WTC11 (cell line): Measurements from ENCODE around the gene NSD1.

Source experiments
- PREB ChIP-seq: sonication (generic); formaldehyde crosslinking; IDR thresholded peaks from 2 replicates; pipeline ENCODE4 v1.8.1; 2022; ENCODE audit warnings: mild to moderate bottlenecking, missing genetic modification reagents, moderate library complexity, borderline replicate concordance
- TEAD1 ChIP-seq: sonication (generic); formaldehyde crosslinking; IDR thresholded peaks from 2 replicates; pipeline ENCODE4 v1.8.0; 2022; ENCODE audit warnings: mild to moderate bottlenecking, missing genetic modification reagents
- TP53 ChIP-seq: sonication (generic); formaldehyde crosslinking; IDR thresholded peaks from 2 replicates; pipeline ENCODE4 v1.8.1; 2023; ENCODE audit warnings: mild to moderate bottlenecking, missing genetic modification reagents
- TF ChIP-seq, protein P1 (sequence below): fragments of 200-600 bp; IDR thresholded peaks from 2 replicates; pipeline ENCODE4 v1.8.0; 2022; ENCODE audit warnings: antibody characterized with exemption
- TF ChIP-seq, protein P2 (sequence below): sonication (generic); formaldehyde crosslinking; IDR thresholded peaks from 2 replicates; pipeline ENCODE4 v1.8.0; 2022; ENCODE audit warnings: mild to moderate bottlenecking, missing genetic modification reagents
- TF ChIP-seq, protein P3 (sequence below): sonication (generic); formaldehyde crosslinking; IDR thresholded peaks from 2 replicates; pipeline ENCODE4 v1.8.0; 2023; ENCODE audit warnings: missing genetic modification reagents

DNA sequence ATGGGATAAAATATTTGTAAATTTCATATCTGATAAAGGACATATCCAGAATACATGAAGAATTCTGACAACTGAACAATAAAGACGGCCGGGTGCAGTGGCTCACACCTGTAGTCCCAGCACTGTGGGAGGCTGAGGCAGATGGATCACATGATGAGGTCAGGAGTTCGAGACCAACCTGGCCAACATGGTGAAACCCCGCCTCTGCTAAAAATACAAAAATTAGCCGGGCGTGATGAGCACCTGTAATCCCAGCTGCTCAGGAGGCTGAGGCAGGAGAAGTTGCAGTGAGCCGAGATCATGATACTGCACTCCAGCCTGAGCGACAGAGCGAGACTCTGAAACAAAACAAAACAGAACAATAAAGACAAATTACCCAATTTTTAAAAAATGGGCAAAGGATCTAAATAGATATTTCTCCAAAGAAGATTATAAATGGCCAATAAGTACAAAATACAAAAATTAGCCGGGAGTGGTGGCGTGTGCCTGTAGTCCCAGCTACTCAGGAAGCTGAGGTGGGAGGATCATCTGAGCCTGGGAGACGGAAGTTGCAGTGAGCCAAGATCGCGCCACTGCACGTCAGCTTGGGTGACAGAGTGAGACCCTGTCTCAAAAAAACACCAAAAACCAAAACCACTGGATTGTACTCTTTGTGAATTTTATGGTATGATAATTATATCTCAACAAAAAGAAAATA lies 9.6 kb upstream of the NSD1 start:
- TF ChIP-seq, protein P1, sequence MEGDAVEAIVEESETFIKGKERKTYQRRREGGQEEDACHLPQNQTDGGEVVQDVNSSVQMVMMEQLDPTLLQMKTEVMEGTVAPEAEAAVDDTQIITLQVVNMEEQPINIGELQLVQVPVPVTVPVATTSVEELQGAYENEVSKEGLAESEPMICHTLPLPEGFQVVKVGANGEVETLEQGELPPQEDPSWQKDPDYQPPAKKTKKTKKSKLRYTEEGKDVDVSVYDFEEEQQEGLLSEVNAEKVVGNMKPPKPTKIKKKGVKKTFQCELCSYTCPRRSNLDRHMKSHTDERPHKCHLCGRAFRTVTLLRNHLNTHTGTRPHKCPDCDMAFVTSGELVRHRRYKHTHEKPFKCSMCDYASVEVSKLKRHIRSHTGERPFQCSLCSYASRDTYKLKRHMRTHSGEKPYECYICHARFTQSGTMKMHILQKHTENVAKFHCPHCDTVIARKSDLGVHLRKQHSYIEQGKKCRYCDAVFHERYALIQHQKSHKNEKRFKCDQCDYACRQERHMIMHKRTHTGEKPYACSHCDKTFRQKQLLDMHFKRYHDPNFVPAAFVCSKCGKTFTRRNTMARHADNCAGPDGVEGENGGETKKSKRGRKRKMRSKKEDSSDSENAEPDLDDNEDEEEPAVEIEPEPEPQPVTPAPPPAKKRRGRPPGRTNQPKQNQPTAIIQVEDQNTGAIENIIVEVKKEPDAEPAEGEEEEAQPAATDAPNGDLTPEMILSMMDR, result no peak
- TF ChIP-seq TP53 (CRISPR knock-in tag) (no peak), PREB (CRISPR knock-in tag) (no peak), TEAD1 (CRISPR knock-in tag) (no peak)
- TF ChIP-seq, protein P2, sequence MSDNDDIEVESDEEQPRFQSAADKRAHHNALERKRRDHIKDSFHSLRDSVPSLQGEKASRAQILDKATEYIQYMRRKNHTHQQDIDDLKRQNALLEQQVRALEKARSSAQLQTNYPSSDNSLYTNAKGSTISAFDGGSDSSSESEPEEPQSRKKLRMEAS (CRISPR knock-in tag), result no peak
- TF ChIP-seq, protein P3, sequence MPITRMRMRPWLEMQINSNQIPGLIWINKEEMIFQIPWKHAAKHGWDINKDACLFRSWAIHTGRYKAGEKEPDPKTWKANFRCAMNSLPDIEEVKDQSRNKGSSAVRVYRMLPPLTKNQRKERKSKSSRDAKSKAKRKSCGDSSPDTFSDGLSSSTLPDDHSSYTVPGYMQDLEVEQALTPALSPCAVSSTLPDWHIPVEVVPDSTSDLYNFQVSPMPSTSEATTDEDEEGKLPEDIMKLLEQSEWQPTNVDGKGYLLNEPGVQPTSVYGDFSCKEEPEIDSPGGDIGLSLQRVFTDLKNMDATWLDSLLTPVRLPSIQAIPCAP, result no peak
